ENCODE data around the gene WIZ.
"Not testable (repeated sequence)": the region's sequence is repeated elsewhere in the genome, so short reads cannot be mapped to it uniquely, and the experiment has no call there.

The WIZ gene

DNA sequence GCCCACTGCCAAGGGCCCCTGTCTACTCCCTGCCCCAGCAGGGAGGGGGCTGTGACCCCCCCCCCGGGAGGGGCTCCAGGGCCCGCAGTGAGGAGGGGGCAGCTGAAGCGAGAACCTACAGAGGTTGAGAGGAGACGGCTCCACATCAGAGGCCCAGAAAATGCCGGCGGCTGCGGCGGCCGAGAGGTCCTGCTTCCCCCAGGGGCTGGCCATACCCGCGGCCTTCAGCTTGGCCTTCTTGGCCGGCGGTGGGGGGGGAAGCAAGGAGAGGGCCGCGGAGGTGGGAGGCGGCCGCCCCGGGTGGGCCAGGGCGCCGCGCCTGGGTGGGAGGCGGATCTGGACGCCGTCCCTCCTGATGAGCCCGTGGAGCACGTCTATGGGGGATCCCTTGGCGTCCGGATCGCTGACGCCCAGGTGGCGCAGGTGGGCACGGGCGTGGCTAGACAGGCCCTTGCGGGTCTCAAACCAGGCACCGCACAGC lies 21.7 kb downstream of the WIZ start:
- DNase-seq (ENCODE audit: low read depth) = no peak

DNA sequence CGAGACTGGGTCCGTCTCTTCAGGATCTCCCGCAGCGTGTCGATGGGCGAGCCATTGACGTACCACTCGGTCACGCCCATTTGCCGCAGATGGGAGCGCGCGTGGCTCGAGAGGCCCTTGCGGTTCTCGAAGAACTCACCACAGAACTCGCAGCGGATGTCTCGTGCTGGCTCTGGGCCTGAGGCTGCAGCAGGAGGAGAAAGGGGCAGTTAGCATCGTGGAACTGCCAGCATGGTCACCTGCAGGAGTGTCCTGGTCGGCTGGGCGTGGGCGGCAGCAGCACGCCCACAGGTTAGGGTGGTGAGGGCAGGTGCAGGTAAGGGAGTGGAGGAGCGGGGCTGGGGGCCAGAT lies 22.4 kb downstream of the WIZ start:
- DNase-seq (ENCODE audit: low read depth) = no peak

DNA sequence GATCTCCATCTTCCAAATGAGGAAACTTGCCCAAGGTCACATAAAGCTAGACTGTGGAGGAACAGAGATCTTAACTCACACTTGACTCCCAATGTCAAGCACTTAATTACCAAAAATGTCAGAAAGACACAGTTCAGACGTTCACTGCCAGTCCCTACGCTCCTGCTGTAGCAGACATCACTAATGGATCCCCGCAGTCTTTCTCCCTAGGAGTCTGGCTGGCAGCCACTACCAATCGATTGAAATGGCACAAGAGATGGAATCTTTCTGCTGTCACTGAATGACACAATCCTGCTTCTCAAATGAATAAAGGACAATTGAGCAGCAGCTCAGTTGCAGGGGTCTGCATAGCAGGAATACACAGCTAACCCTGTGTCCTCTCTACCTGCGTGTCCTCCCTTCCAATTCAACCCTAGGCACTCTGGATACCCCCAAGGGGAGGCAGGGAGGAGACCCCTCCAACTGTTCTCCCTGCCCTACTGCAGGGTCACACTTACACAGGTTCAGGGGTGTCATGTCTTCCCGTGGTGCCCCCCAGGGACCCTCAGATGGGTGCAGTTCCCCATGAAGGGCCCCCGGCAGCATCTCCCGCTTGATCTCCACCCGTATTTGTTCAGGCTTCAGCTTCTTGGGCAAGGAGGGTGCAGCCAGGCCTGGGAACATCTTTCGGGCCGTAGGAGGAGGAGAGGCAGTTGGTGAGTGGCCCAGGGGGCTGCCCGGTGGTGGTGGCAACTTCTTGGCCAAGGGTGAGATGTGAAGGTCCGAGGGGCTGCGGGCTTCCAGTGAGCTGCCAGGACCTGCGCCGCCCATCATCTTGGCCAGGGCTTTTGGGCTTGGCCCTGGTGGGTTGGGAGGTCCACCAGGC lies 23.0 kb downstream of the WIZ start:
- DNase-seq (ENCODE audit: low read depth) = no peak

DNA sequence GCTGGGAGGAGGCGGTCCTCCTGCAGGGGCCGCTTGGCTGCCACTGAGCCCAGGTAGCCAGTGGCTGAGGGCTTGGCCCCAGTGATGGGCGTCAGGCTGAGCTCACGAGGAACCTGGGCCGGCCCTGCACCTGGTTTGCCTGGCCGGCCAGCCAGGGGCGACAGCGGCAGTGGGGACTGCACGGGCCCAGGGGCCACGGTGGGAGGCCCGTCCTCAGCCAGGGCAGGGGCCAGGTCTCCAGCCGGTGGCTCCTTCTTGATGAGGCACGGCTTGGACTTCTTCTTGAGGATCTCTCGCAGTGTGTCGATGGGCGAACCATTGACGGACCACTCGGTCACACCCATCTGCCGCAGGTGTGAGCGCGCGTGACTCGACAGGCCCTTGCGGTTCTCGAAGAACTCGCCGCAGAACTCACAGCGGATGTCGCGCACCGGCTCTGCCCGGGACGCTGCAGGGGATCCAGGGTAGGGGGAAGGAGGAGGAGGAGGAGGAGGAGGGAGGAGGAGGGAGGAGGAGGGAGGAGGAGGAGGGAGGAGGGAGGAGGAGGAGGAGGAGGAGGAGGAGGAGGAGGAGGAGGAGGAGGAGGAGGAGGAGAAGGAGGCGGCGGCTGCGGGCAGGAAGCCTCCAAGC lies 24.3 kb downstream of the WIZ start:
- no peak for DNase-seq (ENCODE audit: low read depth)

DNA sequence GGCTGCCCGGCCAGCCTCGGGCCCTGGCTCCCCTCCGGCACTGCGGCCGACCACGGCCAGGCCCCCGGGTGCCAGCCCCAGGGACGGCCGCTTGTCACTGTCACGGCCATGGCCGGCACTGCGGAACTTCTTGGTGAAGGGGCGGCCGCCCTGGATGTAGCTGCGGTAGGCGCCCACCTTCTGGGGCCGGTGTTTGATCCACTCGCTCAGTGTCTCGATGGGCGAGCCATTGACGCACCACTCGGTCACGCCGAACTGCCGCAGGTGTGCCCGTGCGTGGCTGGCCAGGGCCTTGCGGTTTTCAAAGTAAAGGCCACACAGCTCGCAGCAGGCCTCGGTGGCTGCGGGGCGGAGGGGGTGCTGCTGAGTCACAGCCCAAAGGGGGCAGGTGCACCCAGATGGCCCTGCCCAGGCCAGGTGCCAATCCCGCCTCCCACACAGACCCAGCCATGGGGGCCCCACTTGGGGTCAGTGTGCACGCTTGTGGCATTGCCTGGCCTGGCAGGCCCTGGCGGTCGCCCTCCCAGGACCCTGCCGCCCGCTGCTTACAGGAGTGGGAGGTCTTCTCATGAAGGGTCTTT lies 25.0 kb downstream of the WIZ start:
- no peak for DNase-seq (ENCODE audit: low read depth)

DNA sequence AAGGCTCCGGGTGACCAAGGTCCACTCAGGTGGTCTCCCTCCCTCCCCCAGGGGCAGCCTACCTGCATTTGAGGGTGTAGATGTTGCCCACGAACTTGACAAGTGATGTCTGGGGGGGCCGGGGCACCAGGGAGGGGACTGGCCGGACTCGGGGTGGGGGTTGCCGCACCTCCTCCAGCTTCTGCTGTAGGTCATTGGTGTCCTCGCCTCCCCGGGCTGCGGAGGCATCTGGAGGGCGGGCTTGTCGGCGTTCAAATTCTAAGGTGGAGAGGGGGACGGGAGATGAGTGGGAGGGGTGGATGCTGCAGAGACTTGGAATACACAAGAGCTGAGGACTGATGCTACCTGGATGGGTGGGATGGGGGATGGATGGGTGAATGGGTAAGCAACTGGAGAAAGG lies 25.6 kb downstream of the WIZ start:
- no peak for DNase-seq (ENCODE audit: low read depth)

DNA sequence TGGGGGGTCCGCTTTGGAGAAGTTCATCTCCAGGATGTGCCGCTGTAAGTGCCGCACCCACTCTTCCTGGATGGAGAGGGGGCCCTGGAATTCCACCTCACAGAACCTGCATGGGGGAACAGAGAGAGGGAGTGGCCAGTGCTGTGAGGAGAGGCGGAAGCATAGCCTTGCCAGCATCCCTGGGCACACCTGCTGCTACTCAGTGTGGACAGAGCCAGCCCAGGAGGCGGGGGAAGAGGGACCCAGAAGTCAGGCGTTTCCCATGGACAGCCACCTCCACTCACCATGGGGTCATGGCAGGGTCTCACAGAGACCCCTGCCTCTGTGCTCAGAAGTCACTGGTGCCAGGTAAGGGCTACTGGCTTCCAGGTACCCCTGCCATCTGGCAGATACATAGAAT lies 26.6 kb downstream of the WIZ start:
- no peak for DNase-seq (ENCODE audit: low read depth)

DNA sequence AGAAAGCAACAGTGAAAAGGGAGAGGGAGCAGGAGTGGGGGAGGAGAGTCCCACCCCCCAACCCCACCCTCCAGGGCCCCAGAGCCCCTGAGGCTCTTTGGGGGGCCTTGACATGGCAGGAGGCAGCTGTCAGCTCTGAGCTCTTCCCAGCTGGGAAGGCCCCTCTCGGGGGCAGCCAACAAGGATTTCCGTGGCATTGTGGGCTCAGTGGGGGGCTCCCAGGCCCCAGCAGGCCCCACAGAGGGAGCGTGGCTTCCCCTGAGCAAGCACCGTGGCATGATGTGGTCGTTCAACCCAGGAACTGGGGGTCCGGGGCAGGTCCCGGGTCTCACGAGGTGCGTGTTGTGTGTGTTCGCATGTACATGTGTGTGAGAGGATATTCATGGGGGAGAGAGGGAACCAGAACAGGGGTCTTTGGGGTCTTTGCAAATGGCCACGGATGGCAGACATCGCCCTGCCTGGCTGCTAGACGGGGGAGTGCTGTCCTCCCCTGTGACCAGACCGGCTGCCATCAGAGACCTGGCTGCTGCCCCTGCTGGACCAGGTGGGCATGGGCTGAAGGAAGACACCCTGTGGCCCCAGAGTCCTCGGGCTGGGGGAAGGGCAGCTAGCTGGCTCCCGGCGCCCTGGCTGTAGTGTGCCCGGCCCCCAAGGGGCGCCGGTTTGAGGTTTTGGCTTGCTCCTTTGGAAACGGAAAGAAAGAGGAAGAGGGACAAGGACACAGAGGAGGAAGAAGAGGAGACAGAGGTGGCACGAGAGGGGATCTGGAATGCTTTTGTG lies 27.3 kb downstream of the WIZ start:
- DNase-seq (ENCODE audit: low read depth) = no peak

DNA sequence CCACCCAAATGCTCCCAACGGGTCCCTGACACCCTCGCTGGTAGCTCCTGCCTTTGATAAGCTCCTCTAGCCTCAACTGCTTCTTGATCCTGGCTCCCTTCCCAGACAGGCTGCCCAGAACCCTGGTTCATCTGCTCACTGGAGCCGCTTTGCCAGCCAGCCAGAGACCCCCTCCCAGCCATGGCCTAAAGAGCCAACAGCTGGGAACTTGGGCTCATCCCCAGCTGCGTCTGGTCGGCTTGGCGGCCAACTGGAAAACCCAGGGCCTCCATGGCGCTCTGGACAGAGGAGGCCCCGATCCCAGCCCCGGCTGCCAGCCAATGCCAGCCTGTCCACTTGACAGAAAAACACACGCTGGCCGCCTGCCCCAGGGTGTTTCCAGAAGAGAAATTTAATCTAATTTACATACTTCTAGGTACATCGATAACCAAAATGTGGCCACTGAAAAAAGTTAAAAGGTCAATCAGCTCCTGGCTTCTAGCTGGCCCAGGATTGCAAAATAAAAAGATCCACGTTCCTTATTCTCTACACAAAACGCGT lies 28.0 kb downstream of the WIZ start:
- DNase-seq (ENCODE audit: low read depth) = no peak

DNA sequence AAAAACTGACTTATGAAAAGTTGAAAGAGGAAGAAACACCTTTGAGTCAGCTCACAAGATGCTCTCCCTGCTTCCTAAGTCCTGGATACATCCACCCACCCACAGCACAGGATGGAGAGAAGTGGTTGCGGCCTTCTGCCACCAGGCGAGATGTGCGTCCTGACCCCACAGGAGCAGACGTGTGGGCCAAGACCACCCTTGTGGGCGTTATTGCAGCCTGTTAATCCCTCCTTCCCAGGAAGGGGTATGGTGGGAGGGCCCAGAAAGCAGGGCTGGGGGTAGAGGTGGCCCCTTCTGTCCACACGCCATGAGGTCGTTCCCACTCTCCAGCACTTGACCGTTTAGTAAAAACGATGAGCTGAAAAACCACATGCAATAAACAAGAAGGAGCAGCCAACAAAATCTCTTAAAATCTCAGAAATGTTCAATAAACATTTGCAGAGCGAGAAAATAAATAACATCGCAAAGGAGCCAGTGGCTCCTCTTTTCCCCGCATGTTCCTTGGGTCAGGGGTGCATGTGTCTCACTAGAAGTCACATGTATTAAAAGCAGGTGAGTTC lies 28.5 kb downstream of the WIZ start:
- no peak for DNase-seq (ENCODE audit: low read depth)

DNA sequence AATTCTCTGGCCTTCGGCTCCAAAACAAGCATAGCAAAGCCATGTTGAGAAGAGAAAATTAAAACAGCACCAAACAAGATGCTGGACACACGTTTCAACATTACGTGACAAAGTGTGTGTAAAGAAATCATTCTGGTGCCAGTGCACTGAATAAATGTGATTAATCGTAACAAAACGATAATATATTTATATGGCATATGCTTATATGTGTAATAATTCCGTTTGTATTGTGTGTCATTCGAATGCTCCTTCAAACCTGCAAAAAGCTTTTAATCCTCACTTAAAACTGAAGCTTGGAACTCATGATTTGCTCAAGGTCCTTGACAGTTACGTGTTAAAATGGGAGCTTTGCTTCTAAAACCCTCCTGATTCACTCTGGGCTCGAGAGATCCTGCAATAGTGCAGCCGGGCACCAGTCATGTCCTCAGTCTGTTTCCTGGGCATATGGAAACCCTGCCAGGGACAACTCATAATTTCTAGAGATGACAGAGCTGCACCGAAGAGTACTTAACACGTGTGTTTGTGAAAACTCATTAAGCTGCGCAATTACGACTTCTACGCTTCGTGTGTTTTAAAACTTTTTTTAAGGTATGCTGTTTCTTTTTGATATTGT lies 30.2 kb downstream of the WIZ start:
- DNase-seq (ENCODE audit: low read depth) = no peak

DNA sequence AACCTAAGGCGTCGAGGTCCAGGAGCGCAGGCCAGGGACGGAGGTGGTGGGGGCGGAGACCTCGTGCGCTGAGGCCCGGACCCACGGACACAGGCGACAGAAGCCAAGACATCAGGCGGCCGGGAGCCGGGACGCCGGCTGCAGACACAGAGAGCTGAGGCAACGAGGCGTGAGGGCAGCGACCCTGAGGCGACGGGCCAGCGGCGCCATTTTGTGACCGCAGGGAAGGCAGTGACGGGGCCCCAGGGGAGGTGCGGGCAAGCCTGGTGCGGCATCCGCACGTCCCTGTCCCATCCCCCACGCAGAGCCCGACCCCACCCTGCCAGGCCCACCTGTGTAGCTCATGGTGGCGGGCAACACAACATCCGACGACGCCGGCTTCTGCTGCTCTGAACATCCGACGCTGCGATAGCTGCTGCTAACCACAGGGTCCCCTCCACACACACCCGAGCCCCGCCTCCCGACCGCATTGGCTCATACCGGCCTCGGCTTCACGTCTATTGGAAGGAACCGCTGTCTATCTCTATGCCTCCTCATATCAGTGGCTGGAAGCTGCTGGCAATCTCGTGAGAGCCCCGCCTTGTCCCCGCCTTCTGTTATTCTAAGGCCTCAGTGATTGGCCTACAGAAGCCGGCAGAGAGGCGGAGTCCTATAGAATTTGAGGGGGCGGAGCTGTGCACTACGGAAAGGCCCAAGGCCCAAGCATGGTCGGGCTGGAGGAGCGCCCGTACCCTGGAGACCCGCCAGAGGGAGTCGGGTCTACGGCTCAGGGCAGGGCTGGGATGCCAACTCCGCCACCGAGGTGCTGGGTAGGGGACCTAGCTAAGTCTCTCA lies 31.0 kb downstream of the WIZ start, which contains the start of gene AKAP8L:
TSS of gene AKAP8L (minus strand) at position 410 of the 834 bp plus-strand sequence. CDS start at position 345, 65 bp downstream.
- DNase-seq (ENCODE audit: low read depth) = peak; percentile 98

DNA sequence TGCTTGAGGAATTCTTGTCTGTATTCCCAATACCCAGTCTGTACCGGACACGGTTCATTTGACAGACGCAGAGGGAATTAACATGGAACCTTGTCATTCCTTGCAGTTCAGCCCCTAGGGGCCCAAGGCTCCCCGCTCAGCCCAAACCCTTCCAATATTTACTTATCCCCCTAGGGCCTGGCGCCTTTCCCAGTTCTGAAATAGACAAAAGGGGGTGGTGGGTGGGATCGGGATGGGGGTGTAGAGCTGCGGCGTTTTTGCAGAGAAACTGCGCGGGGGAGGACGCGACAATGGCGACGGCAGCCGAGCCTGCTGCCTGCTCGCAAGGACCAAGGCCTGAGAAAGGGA lies 31.6 kb downstream of the WIZ start:
- peak; percentile 9 for DNase-seq (ENCODE audit: low read depth)

DNA sequence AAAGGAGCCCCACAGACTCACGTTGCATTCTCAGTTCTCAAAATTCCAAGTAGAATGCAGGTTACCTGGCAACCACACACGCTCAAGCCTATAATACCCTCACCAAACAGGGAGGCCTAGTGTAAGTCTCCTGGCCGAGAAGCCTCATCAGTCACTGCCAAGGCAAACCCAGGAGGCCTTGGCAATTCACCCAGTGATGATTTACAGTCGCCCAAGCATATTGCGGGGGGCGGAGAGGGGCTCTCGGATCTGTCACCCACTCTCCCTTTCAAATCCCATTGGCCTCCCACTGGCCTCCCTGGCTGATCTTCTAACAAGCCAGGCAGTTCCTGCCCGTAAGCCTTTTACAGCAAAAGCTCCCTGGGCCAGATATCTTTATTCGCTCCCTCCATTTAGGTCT lies 32.1 kb downstream of the WIZ start:
- no peak for DNase-seq (ENCODE audit: low read depth)

DNA sequence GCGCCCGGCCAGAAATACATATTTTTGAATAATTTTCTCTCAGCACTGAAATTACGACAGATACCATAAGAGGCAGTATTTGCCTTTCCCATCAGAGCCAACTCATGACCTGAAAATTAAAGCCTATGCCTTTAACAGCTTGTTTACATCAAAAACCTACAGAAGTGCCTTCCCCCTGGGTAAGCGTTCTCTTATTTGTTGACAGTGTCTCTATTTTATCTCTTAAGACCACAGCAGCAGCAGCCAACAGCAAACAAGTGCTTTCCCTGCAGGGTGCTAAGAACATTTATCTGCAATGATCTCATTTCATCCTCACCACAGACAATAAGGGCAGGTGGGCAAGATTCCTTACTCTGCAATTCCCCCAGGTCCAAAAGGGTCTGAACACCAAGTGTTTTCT lies 36.9 kb downstream of the WIZ start:
- no peak for DNase-seq (ENCODE audit: low read depth)

DNA sequence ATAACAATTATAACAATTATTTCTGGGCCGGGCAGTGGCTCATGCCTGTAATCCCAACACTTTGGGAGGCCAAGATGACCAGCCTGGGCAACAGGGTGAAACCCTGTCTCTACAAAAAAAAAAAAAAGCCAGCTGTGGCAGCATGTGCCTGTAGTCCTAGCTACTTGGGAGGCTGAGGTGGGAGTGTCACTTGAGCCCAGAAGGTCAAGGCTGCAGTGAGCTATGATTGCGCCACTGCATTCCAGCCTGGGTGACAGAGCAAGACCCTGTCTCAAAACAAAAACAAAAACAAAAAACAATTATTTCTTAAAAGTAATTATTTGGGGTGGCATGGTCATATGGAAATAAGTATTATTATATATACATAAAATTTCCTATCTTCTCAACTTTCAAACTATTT lies 38.4 kb downstream of the WIZ start:
- DNase-seq (ENCODE audit: low read depth) = not testable (repeated sequence)

DNA sequence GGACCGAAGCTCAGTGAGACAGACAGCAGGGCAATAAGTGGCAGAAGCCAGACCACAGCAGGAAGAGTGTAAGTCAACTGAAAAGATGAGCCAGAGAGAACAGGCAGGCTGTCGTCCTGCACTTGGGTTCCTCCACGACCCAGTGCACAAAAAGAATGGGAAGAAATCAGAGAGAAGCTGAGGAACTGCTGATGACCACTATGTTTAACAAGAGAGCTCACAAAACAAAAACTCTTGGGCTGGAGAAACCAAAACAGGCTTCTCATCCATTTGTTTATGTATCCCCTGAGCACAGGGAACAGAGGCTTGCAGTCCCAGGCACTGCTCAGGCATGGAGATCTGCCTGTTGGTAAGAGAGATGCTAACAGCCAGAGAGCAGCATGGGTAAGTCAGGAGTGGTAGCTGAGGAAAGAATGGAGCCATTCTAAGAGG lies 45.0 kb downstream of the WIZ start:
- no peak for DNase-seq (ENCODE audit: low read depth)

DNA sequence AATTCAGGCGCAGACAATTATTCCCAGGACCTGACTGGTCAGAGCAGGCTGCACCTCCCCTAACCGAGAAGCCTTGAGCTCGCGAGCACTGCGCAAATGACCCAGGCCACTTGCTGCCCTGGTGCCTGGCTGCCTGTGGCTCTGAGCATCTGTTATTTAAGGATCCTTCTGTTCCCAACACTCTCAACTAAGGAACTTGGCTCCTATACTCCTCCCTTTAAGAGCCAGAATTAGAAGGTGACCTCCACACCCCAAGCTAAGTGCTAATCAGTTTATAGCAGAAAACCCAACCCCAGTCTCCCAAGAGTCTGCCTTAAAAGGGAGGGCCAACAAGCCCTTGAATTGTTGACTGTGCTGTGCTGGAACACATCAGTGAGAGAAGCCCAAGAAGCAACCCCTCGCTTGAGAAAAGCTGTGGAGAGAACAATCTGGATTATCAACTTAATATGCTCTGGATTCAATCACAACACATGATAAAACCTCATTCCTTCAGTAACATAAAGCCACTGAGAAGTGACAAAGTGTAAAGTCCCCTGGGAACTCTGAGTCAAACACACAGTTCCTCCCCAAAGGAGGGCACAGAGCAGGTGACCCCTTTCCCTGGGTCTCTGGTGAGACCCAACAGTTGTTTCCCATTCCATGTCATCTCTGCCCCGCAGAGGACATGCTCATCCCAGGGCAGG lies 45.5 kb downstream of the WIZ start:
- no peak for DNase-seq (ENCODE audit: low read depth)

DNA sequence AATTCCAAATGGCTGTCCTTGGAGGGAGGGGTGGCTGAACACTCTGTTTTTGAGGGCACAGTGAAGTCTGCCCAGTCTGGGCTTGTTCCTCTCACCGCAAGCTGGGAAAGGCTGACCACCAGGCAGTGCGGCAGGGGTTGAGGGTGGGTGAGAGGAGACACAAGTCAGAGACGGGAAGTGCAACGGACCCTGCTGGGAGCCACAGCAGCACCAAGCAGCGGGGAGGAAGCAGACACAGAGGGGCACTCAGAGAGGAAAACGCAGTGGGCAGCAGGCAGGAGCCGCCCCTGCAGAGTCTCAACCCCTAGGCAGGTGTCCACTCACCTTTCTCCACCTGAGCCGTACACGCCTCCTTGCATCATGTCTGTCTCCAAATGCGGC lies 46.6 kb downstream of the WIZ start:
- DNase-seq (ENCODE audit: low read depth) = no peak
